ENCODE results near the gene BRD3. TPM values are rescaled to one million over a fixed set of nuclear protein-coding genes. Genes with fewer than 3 reads are reported as not detected.

Gene BRD3
- polyA plus RNA-seq, 1 donor (not counting 4 experiments of a cell fraction or from before 2014, with no cell fraction given): 3.3 TPM

- dilution Hi-C loops (cut with MboI; ENCODE audit: extremely low pct_ligation_motif_present, low sequenced_read_pairs): no loop called here
- Histone ChIP-seq H3K27me3 (ENCODE audit: control insufficient read depth, extremely low read depth, insufficient read depth, low read length) (peaks cover 12% of the 10 kb centered on the region), H4K20me1 (ENCODE audit: control insufficient read depth, extremely low read depth, insufficient read depth, low read length) (peaks cover 11% of the 10 kb centered on the region), H3K79me2 (ENCODE audit: control insufficient read depth, insufficient read depth, low read length) (peaks cover 30% of the 10 kb centered on the region), H3K9ac (ENCODE audit: control insufficient read depth, extremely low read depth, insufficient read depth, low read length) (no peak overlapping the region), H3K4me2 (ENCODE audit: control insufficient read depth, extremely low read depth, insufficient read depth, low read depth, low read length) (no peak overlapping the region), H3K4me3 (ENCODE audit: control insufficient read depth in 2 of 3, extremely low read depth in 1 of 3, insufficient read depth in 2 of 3, low read depth in 1 of 3, low read length in 3 of 3) (no peak overlapping the region), H3K9me3 (ENCODE audit: control insufficient read depth, low read depth, low read length) (no peaks in the 10 kb centered on the region), H3K9me1 (ENCODE audit: control insufficient read depth, extremely low read depth, insufficient read depth, low read length) (peaks cover 2% of the 10 kb centered on the region), H3K36me3 (ENCODE audit: control insufficient read depth in 2 of 2, extremely low read depth in 1 of 2, insufficient read depth in 2 of 2, low read length in 2 of 2) (peaks cover 0 to 3% of the 10 kb centered on the region in 2 experiments), H3K27ac (ENCODE audit: control insufficient read depth, insufficient read depth, low read length) (no peak overlapping the region), H3K4me1 (ENCODE audit: control insufficient read depth, extremely low read depth, insufficient read depth, low read length) (peaks cover 25% of the 10 kb centered on the region), H2AFZ (ENCODE audit: control insufficient read depth, low read length) (no peak overlapping the region)
- no peak for DNase-seq (ENCODE audit: low read depth, low spot score)
- TF ChIP-seq CTCF (optimal IDR thresholded peaks at IDR 0.05 in 1 of 3, IDR thresholded peaks at IDR 0.05 in 1 of 3, conservative IDR thresholded peaks at IDR 0.05 in 1 of 3; ENCODE audit: extremely low read depth in 1 of 3, insufficient read depth in 2 of 3, low read length in 3 of 3): peak in 2 of 3 experiments; percentile 95 to 98
- no peak for TF ChIP-seq EZH2 (IDR thresholded peaks at IDR 0.05; ENCODE audit: low read length)
- FAIRE-seq: no peak
Observed at GRCh38 chr9:133994353-133995011, 73.3 kb downstream of the BRD3 start.

- Histone ChIP-seq H3K9me1 (ENCODE audit: control insufficient read depth, extremely low read depth, insufficient read depth, low read length) (peaks cover 2% of the 10 kb centered on the region), H3K27me3 (ENCODE audit: control insufficient read depth, extremely low read depth, insufficient read depth, low read length) (peaks cover 12% of the 10 kb centered on the region), H3K4me2 (ENCODE audit: control insufficient read depth, extremely low read depth, insufficient read depth, low read depth, low read length) (peak overlapping the region; percentile 99), H3K4me1 (ENCODE audit: control insufficient read depth, extremely low read depth, insufficient read depth, low read length) (peaks cover 25% of the 10 kb centered on the region), H4K20me1 (ENCODE audit: control insufficient read depth, extremely low read depth, insufficient read depth, low read length) (peaks cover 11% of the 10 kb centered on the region), H3K79me2 (ENCODE audit: control insufficient read depth, insufficient read depth, low read length) (peaks cover 34% of the 10 kb centered on the region), H3K9ac (ENCODE audit: control insufficient read depth, extremely low read depth, insufficient read depth, low read length) (peak overlapping the region; percentile 88), H3K36me3 (ENCODE audit: control insufficient read depth in 2 of 2, extremely low read depth in 1 of 2, insufficient read depth in 2 of 2, low read length in 2 of 2) (peaks cover 0 to 3% of the 10 kb centered on the region in 2 experiments), H3K9me3 (ENCODE audit: control insufficient read depth, low read depth, low read length) (no peaks in the 10 kb centered on the region), H3K4me3 (ENCODE audit: control insufficient read depth in 2 of 3, extremely low read depth in 1 of 3, insufficient read depth in 2 of 3, low read depth in 1 of 3, low read length in 3 of 3) (peak overlapping the region; percentile 56 to 84 (median 81)), H3K27ac (ENCODE audit: control insufficient read depth, insufficient read depth, low read length) (peak overlapping the region; percentile 82), H2AFZ (ENCODE audit: control insufficient read depth, low read length) (no peak overlapping the region)
- FAIRE-seq (no peak), DNase-seq (ENCODE audit: low read depth, low spot score) (no peak)
- dilution Hi-C loops (cut with MboI; ENCODE audit: extremely low pct_ligation_motif_present, low sequenced_read_pairs): no loop called here
- no peak for TF ChIP-seq EZH2 (IDR thresholded peaks at IDR 0.05; ENCODE audit: low read length)
- no peak for TF ChIP-seq CTCF (optimal IDR thresholded peaks at IDR 0.05 in 1 of 3, IDR thresholded peaks at IDR 0.05 in 1 of 3, conservative IDR thresholded peaks at IDR 0.05 in 1 of 3; ENCODE audit: extremely low read depth in 1 of 3, insufficient read depth in 2 of 3, low read length in 3 of 3)
Observed at GRCh38 chr9:133993635-133994253, 74.1 kb downstream of the BRD3 start.
